ENCODE results near the gene UXT. TPM values are rescaled to one million over a fixed set of nuclear protein-coding genes. Genes with fewer than 3 reads are reported as not detected.
"Not testable (repeated sequence)": the region's sequence is repeated elsewhere in the genome, so short reads cannot be mapped to it uniquely, and the experiment has no call there.

Gene UXT, protein sequence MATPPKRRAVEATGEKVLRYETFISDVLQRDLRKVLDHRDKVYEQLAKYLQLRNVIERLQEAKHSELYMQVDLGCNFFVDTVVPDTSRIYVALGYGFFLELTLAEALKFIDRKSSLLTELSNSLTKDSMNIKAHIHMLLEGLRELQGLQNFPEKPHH
- total RNA-seq = 123 and 164 TPM in 2 replicates

DNA sequence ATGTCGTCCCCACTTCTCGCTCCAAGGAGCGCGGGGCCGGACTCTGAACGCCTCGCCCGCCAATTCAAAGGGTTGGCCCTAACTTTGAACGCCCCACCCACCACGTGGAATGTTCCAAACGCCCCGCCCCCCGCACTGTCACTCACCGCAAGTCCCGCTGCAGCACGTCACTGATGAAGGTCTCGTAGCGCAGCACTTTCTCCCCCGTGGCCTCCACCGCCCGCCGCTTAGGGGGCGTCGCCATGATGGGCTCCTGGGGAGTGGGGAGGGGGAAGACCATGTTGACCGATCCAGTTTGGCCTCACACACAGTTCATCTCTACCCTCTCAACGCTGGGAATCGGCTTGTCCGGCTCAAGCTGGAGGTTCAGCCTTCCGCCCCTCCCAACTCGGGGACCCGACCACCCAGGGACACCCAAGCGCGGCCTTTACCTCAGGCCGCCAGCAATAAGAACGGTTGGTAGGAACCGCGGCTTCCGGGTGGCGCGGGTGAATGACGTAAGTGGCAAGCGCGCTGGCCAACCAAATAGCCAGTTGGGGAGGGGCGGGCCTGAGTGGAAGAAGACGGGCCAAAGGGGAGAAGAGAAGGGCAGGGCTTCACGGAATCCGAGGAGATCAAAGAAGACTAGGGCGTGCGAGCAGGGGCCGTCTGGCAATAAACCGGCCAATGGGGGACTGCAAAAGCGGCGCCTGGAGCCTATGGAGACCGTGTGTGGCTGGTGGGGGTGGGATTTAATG is at the start of gene UXT:
TSS of gene UXT (minus strand) at position 497 of the 737 bp plus-strand sequence. CDS start at position 244, 253 bp downstream.
- peak; percentile 92 to 93 for DNase-seq (ENCODE audit: low read depth in 2 of 2)

DNA sequence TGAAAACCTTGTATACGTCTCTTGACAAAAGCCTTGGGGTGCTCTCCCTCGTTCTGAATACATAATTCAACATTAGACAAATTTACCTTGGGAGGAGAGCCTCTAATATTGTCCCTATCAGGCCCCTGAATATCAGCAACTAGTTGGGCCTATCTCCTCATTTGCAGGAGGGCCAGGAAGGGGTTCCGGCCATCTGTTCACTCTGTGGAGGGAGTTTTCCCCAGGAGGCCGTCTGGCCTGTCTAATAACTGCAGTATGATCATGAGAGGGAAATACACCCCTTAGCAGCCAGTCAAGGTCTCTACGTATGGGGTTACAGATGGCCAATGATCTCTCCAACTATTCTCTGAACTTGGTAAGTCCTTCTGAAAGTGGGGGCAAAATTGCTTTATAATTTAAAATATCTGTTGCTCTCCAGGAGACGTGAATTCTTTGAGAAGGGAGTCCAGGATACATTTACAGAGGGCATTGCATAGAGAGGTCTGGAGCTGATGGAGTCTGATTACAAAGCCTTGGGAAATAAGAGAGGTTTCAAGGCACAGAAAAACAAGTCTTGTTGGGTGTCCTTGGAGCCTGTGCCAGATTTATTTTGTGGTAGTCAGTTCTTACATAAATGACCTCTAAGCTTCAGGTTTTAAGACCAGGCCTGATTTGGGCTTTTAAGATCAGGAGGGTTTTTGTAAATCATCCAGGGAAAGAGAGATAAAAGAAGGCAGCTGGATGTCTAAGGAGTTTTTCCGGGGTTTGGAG is 48.2 kb upstream of the UXT start:
- no peak for DNase-seq (ENCODE audit: low read depth in 2 of 2)

DNA sequence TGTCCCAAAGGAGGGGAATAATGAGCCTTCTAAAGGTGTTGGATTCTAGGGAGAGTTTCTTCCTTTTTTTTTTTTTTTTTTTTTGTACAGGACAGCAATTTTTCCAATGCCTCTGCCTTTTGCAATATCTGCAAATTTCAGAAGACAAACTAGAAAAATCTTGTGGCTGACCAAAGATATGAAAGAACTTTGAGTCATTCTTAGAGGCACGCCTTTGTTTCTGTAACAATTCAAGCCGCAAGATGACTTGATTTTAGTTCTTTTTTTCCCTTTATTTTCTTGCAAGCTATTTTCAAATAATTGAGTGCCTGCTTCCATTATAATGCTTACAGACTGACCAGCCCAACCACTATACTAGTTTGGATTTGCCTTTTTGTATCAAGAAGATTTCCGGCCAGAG is 47.6 kb upstream of the UXT start:
- DNase-seq (ENCODE audit: low read depth in 2 of 2) = no peak

DNA sequence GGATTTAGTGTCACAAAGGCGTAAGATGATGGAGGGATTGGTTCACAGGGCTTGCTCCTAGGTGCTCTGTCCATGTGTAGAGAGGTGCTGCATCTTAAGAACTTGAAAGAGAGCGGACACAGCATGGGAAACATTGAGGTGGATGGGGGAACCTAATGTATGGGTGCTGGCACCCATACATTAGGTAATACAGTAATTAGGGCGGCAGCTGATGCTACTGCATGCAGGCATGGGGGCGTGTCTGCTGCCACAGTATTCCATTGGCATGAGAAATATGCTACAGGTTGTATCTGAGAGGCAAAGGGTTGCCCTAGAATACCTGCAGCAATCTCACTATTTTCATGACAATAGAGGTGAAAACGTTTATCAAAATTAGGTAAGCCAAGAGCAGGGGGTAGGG is 45.8 kb upstream of the UXT start:
- DNase-seq (ENCODE audit: low read depth in 2 of 2) = no peak

DNA sequence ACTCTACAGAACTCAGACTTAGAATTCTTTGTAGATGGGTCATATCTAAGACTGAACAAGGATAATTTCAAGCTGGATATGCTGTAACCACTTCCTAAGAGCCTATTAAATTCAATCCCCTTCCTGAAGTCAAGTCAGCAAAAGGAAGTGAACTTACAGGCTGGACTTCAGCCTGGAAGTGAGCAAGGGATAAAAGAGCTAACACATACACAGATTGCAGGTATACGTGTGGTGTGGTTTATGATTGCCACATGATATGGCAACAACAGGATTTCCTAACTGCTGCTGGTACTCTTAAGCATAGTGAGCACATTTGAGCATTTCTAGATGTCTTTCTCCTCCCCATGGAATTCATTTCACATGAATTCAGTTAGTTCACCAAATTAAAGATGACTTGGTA is 38.2 kb upstream of the UXT start:
- no peak for DNase-seq (ENCODE audit: low read depth in 2 of 2)

DNA sequence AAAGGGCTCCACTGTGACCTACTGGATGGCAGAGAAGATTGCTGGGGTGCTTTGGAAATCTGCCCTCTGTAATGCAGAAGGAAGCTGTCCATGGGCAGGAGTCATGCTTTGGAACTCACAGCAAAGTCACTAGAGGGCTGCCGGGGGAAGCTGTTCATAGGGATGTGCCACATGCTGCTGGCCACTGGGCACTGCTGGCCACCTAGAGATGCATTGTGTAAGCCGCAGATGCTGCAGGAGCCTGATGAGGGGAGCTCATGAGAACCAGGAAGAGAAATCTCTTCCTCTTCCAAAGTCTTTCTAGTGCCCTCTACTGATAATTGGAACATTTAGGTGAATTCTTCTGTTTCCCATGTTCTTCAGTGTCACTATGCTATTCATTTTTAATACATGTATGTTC is 31.2 kb upstream of the UXT start:
- DNase-seq (ENCODE audit: low read depth in 2 of 2) = no peak

DNA sequence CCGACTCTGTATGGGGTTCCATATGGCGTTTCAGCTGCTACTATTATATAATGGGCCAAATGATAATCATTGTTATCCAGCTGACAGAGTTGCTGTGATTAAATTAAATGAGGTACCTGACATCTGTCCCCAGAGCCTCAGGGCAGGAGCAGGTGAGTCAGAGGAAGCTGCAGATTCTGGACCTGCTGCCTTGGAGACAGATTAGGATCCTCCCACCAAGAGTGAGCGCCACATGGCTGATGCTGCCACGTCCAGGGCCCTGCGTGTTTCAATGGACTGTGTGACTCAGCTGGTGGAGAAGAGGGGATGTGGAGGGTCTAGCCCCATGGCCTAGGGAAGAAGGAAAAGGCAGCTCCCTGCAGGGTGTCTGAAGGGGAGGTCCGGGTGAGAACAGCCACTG is 28.3 kb upstream of the UXT start:
- DNase-seq (ENCODE audit: low read depth in 2 of 2) = no peak

DNA sequence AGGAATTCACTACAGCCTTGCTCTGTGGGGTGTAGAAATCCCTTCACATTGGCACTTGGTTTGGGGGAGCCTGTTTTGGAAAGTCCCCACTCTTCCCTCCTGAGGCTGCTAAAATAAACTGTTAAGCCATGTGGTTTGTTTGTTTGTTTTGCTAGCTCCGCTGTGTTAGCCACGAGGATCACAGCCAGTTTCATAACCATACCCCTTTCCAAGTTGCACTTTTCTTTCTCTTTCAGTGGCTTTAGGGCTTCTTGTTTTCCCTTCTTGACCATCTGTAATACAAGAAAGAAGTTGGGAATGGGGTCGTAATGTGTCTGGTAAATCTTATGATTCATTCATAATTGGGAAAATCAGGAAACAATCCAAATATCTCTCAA is 24.8 kb upstream of the UXT start:
- DNase-seq (ENCODE audit: low read depth in 2 of 2) = no peak

DNA sequence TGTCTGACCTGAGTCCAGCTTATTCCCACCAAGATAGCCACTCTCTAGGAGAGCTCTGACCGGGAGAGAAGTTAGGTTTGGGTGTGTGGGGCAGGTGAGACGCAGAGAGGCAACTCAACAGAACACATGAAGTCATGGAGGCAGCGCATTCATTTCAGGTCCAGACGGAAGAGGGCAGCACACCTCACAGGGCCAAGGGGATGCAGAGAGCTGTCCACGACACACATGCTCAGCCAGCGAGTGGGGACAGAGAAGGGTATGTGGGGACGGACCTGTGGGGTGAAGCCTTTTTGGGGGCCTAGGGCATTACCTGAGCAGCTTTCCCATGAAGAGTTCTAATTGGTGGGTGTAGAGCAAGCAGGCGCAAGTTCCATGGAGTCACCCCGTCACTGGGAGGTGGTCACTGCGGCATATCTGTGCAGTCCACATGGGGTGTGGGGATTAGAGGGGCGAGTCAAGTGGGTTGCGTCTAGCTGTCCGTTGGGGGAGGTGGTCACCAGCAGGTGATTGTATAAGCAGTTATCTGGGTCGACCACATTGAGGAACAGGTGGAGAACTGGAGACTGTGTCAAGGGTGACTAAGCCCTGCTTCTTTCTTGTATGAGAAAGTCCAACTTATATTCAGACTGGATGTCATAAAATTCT is 24.3 kb upstream of the UXT start:
- DNase-seq (ENCODE audit: low read depth in 2 of 2) = no peak

DNA sequence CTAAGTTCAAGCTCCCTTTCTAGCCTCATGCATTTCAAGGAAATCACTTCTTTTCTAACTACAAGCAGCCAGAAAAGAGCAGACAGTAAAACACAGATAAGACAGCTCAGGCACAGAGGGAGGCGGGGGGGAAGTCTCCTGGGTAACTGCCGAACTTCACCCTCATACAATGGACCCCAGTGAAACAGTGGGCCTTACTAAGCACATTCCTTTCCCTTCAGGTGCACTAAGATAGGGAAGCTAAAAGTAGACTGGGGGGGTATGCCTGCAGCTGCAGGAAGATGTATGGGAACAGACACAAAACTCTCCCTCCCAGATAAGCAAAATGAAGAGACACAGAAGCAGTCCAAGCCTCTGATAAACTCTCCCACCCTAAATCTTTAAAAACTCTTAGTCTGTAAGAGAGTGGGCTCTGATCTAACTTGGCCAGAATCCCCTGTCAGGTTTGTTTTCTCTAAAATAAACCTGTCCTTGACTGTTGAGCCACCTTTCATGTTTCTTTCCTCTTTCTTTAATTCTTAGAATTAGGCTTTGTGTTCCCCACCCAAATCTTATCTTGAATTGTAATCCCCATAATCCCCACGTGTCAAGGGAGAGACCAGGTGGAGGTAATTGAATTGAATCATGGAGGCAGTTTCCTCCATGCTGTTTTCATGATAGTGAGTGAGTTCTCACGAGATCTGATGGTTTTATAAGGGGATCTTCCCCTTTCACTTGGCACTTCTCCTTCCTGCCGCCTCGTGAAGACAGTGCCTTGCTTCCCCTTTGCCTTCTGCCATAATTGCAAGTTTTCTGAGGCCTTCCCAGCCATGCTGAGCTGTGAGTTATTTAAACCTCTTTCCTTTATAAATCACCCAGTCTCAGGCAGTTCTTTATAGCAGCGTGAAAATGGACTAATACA is 17.2 kb upstream of the UXT start:
- not testable (repeated sequence) for DNase-seq (ENCODE audit: low read depth in 2 of 2)

DNA sequence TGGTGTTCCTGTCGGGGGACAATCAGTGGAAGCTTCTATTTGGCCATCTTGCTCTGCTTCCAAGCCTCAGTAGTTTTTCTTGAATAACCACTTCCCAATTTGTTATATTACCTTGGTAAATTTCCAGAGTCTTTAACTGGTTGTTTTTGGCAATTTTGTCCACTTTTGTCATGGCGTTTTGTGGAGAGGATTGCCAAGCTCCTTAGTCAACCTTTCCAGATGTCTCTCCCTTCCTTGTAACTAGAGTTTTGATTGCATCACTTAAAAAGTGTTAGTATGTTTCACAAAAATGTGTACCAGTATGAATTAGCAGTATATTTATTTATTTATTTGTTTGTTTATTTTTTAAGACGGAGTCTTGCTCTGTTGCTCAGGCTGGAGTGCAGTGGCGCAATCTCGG is 15.8 kb upstream of the UXT start:
- no peak for DNase-seq (ENCODE audit: low read depth in 2 of 2)

DNA sequence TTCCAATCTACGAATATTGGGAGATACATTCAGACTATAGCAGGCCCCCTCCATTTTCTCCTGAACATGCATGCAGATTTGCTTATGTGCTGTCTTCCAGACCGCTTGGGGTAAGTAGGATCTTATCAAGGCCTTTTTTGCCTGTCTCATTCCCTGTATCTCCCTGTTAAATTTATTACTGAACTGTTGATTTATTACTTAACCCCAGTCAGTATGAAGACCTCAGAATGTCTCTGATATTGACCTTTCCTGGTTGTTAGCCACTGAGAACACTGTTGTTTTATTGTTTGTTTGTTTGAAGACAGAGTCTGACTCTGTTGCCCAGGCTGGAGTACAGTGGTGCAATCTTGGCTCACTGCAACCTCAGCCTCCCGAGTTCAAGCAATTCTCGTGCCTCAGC is 6.8 kb upstream of the UXT start:
- not testable (repeated sequence) for DNase-seq (ENCODE audit: low read depth in 2 of 2)

DNA sequence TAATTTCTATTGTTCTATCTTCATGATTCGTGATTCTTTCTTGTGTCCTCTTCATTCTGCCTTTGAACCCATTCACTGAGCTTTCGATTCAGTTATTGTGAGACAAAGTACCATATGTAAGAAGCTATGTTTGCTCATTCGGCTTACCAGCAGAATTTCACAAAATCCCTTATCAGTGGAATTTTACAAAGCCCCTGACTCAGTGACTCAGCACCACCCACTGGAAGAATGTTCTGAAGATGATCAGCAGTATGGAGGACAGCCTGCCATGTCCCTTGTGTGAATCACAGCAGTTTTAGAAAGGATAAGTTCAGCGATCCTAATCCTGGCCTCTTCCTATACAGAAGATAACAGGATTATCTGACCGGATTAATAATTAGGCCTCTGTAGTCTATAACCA is 5.8 kb upstream of the UXT start:
- DNase-seq (ENCODE audit: low read depth in 2 of 2) = no peak

DNA sequence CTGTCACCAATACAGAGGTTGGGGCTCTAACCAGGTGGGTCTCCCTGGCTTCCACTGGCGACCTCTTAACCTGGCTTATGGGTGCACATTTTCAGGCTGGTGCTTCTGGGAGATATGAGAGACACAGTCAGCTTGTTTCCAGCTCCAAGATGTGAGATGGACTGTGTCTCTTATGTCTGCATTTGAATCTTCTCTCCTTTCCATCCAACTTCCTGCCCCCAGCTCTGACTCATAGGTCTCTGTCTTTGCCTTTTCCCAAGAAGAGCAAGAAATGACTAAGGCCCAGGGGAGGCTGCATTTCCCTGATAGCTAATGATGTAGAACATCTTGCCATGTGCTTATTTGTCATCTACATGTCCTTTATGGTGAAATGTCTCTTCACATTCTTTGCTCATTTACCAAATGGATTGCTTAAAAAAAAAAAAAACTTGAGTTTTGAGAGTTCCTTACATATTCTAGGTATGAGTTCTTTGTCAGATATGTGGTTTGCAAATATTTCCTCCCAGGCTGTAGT is 3.2 kb upstream of the UXT start:
- DNase-seq (ENCODE audit: low read depth in 2 of 2) = peak in 1 of 2 donors; percentile 53

DNA sequence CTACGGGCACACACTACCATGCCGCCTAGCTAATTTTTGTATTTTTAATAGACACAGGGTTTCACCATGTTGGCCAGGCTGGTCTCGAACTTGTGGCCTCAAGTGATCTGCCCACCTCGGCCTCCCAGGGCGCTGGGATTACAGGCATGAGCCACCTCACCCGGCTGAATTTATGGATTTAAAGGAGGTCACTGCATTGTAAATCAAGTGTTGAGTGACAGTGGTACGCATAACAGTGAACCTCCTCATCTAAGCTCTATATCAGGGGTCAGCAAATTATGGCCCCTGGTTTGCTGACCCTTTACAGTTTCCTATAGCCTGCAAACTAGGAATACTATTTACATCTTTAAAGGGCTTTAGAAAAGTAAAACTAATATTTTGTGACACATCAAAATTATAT is 2.6 kb upstream of the UXT start:
- DNase-seq (ENCODE audit: low read depth in 2 of 2) = no peak

DNA sequence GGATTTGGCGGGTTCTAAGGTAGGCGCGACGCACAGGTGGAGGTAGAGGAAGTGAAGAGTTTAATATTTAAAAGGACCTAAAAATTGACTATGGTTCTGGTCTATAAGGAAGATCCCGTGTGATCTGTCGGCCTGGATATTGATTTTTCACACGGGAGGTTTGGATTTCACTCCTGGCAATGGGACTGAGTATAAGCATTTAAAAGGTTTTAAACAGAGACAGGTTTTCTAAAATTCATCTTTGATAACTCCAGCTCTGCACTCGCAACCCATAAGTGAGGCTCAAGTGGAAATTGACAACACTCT is 394 bp upstream of the UXT start:
- DNase-seq (ENCODE audit: low read depth in 2 of 2) = no peak

DNA sequence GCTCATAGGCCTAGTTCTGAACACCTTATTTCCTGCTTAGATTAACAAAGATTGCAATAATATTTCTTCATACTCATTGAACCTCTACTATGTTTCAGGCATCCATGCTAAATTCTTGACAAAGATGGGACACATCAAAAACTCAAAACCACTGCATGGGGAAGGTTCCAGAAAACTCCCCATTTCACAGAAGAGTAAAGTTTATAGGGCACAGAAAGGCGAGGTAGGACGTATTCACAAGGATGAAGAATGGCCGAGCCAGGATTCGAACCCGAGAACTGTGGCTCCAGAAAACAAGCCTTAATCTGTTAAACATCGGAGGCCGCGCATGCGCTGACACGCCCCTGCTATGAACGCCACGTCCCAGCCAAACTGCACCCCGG is 688 bp downstream of the UXT start:
- DNase-seq (ENCODE audit: low read depth in 2 of 2) = no peak

DNA sequence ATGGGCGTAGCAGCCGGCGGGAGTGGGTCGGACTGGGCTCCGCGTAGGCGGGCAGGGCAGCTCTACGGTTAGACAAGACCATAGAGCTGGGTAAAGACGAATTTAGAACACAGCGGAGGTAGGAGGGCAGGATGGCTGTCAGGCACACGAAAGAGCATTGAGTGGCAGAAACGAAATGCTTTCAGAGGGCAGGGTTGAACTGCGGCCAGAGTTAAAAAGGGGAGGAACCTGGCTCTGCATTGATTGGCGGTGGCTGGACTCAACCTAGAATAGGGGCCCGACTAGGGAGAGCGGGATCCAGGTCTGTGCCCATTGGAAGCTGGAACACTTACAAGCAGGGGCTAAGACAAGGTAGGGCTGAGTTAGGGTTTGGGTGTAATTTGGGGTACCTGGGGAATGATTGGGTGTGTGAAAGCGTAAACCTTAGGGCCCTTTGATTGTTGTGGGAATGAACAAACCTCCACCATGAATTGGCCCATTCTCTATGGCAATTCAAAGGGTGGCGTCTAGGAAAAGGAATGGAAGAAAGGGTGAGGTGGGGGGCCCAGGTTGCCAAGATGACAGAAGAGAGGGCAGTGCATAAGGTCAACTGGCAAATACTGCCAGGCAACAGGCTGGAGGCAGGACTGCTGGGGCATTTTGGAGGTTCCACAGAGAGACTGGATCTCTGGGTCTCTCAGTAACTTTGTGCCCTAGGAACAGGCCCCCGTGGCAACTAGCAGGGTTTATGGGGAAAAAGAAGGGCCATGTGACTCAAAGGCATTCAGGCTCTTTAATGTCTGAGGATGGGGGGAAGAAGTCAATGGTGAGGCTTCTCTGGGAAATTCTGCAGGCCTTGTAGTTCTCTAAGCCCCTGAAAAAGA is 7.7 kb downstream of the UXT start:
- DNase-seq (ENCODE audit: low read depth in 2 of 2) = no peak

DNA sequence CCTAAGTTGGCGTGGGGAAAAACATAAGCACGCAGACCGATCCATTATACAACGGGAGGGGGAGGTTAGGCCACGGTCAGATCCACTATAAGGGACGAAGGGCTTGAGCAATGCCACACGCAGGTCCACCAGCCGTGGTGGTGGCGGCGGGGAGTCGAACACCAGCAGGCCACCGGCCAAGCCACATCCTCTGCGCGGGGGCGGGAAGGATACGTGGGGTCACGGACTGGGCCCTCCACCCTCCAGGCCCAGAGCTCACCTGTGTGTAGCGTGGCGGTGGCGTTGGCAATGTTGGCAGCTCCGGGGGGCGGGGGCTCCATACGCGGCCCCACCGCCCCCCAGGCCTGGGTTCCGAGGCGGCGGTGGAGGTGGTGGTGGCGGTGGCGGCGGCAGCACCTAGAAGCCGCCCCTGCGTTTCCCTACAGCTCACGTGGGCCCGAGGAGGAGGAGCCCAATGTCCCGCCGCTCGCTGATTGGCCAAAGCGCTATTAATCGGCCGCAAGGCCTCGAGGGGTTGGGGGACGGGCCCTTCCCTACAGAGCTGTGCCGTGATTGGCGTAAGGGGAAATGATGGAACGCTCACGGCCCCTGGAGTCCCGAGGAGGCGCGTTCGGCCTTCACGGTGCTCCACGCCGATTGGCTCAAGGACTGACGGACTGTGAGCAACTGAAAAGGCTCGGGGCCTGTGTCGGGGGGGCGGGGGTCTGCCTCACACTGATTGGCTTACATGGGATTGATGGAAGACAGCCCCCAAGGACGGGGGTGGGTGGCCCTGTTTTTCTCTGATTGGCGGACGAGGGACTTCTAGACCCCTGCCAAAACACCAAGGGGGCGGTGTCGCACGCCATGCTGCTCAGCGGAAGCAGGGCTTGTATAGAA is 8.6 kb downstream of the UXT start, which contains the start of gene ELK1:
TSS of gene ELK1 (minus strand) at position 400 of the 879 bp plus-strand sequence. CDS start 9,122 bp downstream, outside the sequence.
- DNase-seq (ENCODE audit: low read depth in 2 of 2) = peak; percentile 98 to 99
